ENCODE data around the gene NOLC1.

The NOLC1 gene

GRCh38 chr10:102121739-102122372 lies 30.3 kb upstream of the NOLC1 start:
- peak; percentile 55 for DNase-seq (ENCODE audit: low read depth)

DNA sequence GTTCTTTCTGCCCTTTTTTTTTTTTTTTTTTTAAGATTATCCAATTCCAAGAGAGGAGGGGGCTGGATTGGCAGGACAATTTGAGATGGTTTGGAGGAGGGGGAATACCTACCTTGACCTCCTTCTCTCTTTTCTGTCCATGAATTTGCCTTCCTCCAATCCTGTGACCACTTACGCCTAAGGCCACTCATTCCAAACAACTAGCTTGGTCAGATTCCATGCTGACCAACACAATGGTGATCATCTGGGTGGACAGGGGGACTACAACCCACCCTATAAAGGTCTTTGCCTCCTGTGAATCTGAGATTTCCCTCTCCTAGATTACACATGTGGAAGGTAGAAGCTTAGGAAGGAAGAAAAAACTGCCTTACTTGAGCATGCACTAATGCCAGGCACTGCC lies 29.7 kb upstream of the NOLC1 start:
- DNase-seq (ENCODE audit: low read depth) = no peak

DNA sequence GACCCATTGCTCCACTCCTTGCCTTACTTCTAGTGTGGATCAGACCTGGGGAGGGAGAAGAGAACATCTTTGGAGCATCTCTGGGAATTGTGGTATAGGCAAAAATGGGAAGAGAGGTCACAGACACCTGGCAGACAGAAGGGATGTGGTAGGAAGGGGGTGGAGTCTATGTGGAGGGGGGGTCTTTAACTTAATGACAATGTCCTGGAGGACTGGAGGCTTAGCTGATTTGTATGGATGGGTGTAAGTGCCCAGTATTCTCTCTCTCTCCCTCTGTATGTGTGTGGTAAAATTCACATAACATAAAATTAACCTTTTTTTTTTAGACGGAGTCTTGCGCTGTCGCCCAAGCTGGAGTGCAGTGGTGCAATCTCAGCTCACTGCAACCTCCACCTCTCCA lies 29.0 kb upstream of the NOLC1 start:
- no peak for DNase-seq (ENCODE audit: low read depth)

- peak; percentile 64 for DNase-seq (ENCODE audit: low read depth)
Measured at GRCh38 chr10:102131286-102132170, 20.7 kb upstream of the NOLC1 start.

DNA sequence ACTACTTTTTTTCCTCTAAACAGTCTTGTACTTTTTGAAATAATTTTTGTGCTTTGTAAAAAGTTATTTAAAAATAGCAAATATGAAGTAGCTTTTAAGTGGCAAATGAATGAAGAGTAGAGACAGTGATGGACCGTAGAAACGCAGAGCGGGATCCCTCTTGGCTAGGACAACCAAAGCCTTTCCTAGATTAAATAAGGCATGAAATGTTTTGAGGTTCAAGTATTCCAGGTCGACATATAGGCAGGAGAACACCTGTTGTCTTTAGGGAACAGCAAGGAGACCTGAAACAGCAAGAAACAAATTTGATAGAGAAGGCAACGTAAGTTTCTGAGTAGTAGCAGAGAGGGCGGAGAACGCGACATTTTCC lies 20.0 kb upstream of the NOLC1 start:
- no peak for DNase-seq (ENCODE audit: low read depth)

DNA sequence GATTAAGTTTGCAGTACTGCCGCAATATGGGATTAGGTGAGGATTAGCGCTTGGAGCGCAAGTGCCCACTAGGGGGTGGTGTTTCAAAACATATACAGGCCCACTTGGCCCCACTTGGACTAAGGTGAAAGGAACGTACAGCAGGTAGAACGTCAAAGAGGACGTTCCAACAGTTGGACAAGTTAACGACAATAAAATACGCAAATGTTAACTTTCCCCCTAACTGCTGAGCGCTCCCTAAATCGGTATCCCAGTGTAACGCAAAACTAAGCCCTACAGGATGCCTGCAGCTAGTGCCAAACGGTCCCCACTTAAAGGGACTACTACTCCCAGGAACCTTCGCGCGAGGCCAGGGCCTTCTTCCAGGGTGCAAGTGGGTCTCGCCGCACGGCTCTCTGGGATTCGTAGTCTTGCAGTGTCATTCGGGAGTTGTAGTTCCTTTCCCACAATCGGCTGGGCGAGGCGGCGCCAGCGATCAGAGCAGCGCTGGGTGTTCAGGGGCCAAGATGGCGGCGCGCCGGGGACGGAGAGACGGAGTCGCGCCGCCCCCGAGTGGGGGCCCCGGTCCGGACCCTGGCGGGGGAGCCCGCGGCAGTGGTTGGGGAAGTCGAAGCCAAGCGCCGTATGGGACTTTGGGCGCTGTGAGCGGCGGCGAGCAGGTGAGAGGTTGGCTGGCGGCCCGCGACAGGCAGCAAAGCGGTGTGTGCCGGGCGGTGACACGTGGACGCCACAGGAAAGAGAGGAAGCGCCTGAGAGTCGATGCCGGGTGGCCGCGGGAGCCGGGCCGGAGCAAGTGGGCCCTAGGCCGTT lies 19.4 kb upstream of the NOLC1 start, which contains the start of gene PPRC1:
Gene PPRC1 (plus strand): TSS at position 478 of the 810 bp plus-strand sequence. CDS start 29 bp downstream, at position 507.
- DNase-seq (ENCODE audit: low read depth) = peak; percentile 100

GRCh38 chr10:102133373-102134195 lies 18.6 kb upstream of the NOLC1 start:
- peak; percentile 75 for DNase-seq (ENCODE audit: low read depth)

DNA sequence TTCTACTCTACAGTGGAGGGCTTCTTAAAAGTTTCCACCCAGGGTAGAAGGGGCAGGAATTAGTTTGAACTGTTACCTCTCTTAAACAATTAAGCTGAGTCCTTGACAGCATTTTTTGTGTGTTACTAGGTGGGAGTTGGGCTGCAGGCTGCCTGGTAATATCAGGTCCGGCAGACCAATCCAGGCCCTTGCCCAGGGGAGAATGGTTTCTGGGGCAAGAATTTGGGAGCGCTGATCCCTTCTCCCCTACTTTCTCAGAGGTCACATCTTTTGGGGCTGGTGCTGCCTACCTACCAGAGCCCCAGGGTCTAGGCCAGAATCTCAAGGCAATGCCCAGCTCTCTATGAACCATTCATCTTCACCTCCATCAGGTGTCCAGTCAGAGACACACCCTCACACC lies 17.8 kb upstream of the NOLC1 start:
- no peak for DNase-seq (ENCODE audit: low read depth)

DNA sequence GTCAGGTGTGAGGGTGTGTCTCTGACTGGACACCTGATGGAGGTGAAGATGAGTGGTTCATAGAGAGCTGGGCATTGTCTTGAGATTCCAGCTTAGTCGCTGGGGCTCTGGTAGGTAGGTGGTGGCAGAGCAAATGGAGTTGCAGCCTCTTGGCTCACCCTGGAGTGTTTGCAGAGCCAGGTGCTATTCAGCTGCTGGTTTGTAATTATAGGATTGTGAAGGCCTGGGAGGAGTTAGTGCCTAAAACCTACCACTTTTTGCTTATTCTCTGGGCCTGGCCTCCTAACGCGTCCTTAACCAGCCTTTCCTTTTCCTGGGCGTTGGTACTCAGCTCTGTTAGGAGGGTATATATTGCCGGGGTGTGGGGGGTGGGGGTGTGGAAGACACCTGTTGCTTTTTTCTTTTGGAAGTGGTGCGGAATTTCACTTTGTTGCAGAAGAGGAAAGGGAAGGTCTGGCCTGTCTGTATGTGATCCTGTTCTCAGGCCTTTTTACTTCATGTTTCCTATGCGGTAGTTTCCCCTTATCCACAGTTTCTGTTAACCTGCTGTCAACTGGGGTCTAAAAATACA lies 16.1 kb upstream of the NOLC1 start:
- DNase-seq (ENCODE audit: low read depth) = no peak

DNA sequence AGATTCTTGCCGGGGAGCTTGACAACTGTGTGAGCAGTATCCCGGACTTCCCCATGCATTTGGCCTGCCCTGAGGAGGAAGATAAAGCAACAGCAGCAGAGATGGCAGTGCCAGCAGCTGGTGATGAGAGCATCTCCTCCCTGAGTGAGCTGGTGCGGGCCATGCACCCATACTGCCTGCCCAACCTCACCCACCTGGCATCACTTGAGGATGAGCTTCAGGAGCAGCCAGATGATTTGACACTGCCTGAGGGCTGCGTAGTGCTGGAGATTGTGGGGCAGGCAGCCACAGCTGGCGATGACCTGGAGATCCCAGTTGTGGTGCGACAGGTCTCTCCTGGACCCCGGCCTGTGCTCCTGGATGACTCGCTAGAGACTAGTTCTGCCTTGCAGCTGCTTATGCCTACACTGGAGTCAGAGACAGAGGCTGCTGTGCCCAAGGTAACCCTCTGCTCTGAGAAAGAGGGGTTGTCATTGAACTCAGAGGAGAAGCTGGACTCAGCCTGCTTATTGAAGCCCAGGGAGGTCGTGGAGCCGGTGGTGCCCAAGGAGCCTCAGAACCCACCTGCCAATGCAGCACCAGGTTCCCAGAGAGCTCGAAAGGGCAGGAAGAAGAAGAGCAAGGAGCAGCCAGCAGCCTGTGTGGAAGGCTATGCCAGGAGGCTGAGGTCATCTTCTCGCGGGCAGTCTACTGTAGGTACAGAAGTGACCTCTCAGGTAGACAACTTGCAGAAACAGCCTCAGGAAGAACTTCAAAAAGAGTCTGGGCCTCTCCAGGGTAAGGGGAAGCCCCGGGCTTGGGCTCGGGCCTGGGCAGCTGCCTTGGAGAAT lies 12.7 kb upstream of the NOLC1 start:
- no peak for DNase-seq (ENCODE audit: low read depth)

DNA sequence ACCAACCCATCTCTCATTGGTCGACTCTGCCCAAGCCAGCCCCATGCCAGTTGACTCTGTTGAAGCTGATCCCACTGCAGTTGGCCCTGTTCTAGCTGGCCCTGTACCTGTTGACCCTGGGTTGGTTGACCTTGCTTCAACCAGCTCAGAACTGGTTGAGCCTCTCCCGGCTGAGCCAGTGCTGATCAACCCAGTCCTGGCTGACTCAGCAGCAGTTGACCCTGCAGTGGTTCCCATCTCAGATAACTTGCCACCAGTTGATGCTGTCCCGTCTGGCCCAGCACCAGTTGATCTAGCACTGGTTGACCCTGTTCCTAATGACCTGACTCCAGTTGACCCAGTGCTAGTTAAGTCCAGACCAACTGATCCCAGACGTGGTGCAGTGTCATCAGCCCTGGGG lies 12.0 kb upstream of the NOLC1 start:
- no peak for DNase-seq (ENCODE audit: low read depth)

DNA sequence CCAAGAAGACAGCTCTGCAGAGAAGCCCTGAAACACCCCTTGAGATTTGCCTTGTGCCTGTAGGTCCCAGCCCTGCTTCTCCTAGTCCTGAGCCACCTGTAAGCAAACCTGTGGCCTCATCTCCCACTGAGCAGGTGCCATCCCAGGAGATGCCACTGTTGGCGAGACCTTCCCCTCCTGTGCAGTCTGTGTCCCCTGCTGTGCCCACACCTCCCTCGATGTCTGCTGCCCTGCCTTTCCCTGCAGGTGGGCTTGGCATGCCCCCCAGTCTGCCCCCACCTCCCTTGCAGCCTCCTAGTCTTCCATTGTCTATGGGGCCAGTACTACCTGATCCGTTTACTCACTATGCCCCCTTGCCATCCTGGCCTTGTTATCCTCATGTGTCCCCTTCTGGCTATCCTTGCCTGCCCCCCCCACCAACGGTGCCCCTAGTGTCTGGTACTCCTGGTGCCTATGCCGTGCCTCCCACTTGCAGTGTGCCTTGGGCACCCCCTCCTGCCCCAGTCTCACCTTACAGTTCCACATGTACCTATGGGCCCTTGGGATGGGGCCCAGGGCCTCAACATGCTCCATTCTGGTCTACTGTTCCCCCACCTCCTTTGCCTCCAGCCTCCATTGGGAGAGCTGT lies 11.2 kb upstream of the NOLC1 start:
- DNase-seq (ENCODE audit: low read depth) = no peak

DNA sequence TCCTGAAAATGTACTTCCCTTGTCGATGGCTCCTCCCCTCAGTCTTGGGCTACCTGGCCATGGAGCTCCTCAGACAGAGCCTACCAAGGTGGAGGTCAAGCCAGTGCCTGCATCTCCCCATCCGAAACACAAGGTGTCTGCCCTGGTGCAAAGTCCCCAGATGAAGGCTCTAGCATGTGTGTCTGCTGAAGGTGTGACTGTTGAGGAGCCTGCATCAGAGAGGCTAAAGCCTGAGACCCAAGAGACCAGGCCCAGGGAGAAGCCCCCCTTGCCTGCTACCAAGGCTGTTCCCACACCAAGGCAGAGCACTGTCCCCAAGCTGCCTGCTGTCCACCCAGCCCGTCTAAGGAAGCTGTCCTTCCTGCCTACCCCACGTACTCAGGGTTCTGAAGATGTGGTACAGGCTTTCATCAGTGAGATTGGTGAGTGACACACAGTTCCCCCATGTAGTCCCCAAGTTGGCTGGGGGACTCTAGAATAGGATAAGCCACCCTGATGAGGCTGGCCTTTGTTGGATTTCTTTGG lies 10.5 kb upstream of the NOLC1 start:
- no peak for DNase-seq (ENCODE audit: low read depth)

- no peak for DNase-seq (ENCODE audit: low read depth)
Measured at GRCh38 chr10:102146971-102147428, 5.2 kb upstream of the NOLC1 start.

DNA sequence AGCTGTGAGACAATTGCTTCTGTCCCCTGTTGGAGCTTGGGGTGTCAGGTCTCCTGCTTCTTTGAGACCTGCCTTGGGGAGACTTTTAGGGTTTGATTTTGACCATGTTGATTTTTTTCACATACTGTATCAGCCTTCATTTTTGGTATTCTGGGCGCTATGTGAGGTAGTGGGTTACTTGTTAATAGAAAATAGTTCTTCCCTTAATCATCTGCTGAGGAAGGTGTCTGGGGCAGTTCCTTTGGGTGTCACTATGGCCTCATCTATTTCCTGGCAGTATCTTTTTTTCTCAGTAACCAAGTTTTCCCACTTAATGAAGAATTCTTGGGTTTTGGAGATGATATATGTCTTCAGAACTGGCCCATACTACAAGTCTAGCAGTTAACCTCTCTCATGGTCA lies 4.6 kb upstream of the NOLC1 start:
- DNase-seq (ENCODE audit: low read depth) = no peak

DNA sequence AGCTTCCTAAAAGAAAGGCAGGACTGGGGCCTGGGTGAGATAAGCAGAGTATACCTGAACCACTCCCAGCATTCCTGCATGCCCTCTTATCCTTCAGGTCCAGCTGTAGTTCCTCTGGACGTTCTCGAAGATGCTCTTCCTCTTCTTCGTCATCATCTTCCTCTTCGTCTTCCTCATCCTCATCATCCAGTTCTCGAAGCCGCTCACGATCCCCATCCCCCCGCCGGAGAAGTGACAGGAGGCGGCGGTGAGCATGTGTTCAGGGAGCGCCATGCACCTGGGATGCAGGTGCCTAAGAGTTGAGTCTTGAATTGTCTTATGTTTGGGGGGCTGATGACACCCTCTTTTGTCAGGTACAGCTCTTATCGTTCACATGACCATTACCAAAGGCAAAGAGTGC lies 3.9 kb upstream of the NOLC1 start:
- DNase-seq (ENCODE audit: low read depth) = no peak

DNA sequence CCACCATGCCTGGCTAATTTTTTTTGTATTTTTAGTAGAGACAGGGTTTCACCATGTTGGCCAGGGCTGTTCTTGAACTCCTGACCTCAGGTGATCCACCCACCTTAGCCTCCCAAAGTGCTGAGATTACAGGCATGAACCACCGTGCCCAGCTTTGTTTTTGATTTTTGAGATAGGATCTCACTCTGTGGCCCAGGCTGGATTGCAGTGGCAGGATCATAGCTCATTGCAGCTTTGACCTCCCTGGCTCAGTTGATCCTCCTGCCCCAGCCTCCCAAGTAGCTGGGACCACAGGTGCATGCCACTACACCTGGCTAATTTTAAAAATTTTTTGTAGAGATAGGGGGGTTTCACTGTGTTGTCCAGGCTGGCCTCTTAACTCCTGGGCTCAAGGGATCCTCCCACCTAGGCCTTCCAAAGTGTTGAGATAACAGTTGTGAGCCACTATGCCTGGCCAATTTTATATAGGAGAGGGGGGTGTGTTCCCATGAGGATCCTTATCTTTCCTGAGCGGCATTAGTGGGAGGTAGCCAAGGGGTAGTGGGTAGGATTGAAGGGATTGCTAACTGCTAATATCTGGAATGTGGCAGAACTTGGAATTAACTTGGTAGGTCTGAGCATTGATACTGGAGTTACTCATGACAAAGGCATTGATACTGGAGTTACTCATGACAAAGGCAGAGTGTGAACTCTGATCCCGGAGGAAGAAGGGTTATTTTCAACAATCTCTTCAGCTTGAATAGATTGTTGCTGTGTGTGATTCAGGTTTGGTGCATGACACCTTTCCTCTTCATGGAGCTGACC lies 1.0 kb upstream of the NOLC1 start:
- DNase-seq (ENCODE audit: low read depth) = peak; percentile 56

DNA sequence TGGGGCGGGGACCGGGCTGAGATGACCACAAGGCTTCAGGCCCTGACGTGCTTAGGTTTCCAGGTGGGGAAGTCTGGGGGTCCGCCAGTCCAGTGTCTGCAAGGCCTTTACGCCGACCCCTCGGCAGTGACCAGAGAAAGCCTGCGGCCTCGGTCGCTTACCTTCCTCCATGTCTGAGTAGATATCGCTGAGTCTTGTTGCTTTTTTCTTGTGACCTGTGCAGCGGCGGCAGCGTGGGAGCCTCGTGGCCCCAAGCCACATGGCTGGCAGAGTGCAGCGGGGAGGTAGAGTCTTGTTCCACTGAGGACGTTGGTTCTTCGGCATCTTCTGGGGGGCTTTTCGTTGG lies 329 bp downstream of the NOLC1 start:
- peak; percentile 44 for DNase-seq (ENCODE audit: low read depth)

- peak; percentile 18 for DNase-seq (ENCODE audit: low read depth)
Measured at GRCh38 chr10:102153093-102153620, 968 bp downstream of the NOLC1 start.
